Measurements from ENCODE around the gene UCN3. TPM values are rescaled to one million over a fixed set of nuclear protein-coding genes. Genes with fewer than 3 reads are reported as not detected.
"Not testable (repeated sequence)": the region's sequence is repeated elsewhere in the genome, so short reads cannot be mapped to it uniquely, and the experiment has no call there.

The UCN3 gene
- total RNA-seq, 2 experiments from 2014 or later: not detected

GRCh38 chr10:5395168-5395567 is 30.4 kb downstream of the UCN3 start:
- Mint-ChIP-seq H3K36me3 (ENCODE audit: low read depth) (peaks cover 3% of the 10 kb centered on the region), H3K4me1 (ENCODE audit: low read depth) (no peaks in the 10 kb centered on the region), H3K27ac (no peak overlapping the region), H3K27me3 (ENCODE audit: low read depth) (peaks cover 2% of the 10 kb centered on the region), H3K9me3 (peaks cover 16% of the 10 kb centered on the region), H3K4me3 (no peak overlapping the region)
- no peak for DNase-seq
- intact Hi-C loops (cut with micrococcal nuclease): no loop called here
- CTCF ChIA-PET: no interaction called here

DNA sequence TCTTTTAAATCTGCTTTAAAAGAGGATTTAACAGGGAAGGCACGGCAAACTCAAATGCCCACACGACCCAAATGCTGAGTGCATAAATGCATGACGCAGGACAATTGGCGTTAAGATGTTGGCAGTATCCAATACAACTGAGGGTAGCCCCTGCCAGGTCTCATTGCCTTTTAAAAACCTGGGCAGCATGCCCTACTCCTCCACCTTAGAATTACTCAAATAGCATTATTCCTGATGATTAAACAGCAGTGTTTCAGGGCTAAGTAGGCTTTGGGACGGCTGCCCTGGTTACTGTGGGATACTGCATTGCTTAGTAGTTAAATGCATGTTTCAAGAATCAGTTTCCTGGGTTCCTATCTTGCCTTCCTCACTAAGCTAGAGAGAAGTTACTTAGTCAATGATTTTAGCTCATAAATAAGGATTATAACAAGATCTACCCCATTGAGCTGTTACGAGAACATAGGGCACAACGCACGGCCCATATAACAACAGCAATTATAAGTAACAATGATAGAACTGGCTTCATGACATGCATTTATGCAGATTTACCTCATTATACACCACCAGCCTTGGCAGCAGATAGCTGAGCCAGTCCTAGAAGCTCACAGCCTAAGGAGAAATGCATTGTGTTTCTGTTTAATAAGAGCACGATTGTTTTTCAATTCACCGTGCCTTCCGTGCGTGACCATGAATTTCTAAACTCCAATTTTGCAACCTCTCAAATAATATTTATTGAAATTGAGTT is 32.0 kb downstream of the UCN3 start:
- intact Hi-C loops (cut with micrococcal nuclease): no loop called here
- H3K27me3 Mint-ChIP-seq (ENCODE audit: low read depth): peaks cover 2% of the 10 kb centered on the region

DNA sequence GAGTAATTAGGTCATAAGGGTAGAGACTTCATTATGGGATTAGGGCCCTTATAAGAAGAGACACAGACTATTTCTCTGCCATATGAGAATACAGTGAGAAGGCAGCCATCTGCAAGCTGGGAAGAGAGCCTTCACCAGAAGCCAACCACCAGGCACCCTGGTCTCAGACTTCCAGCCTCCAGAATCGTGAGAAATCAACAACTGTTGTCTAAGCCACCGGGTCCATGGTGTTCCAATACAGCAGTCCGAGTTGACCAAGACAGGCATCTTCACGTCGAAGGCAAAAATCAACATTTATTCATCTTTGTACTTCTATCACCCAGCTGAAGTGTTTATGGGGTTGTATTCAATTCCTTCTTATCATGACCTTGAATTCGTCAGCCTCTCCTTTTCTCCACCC is 34.6 kb downstream of the UCN3 start:
- no peaks in the 10 kb centered on the region for H3K4me1 Mint-ChIP-seq (ENCODE audit: low read depth)
- H3K27ac Mint-ChIP-seq: no peak overlapping the region
- CTCF ChIA-PET: interaction anchor here (1.2 kb wide), 1 partner anchor 24 kb away, joined by 3 read pairs; no protein-coding TSS in a partner anchor
- peaks cover 2% of the 10 kb centered on the region for H3K27me3 Mint-ChIP-seq (ENCODE audit: low read depth)
- no peaks in the 10 kb centered on the region for H3K9me3 Mint-ChIP-seq
- H3K4me3 Mint-ChIP-seq: no peak overlapping the region
- no peaks in the 10 kb centered on the region for H3K36me3 Mint-ChIP-seq (ENCODE audit: low read depth)
- intact Hi-C loops (cut with micrococcal nuclease): no loop called here
- DNase-seq: no peak

More for the DNA sequence above, 32.0 kb downstream of the UCN3 start:
- Mint-ChIP-seq H3K36me3 (ENCODE audit: low read depth) (no peaks in the 10 kb centered on the region), H3K9me3 (peaks cover 3% of the 10 kb centered on the region), H3K27ac (no peak overlapping the region), H3K4me1 (ENCODE audit: low read depth) (no peaks in the 10 kb centered on the region), H3K4me3 (no peak overlapping the region)
- no peak for DNase-seq
- CTCF ChIA-PET: interaction anchor here (0.7 to 1.3 kb wide), 2 partner anchors 13 to 37 kb away, joined by 3 to 4 read pairs; no protein-coding TSS in a partner anchor

GRCh38 chr10:5400468-5401240 is 35.9 kb downstream of the UCN3 start:
- no peak overlapping the region for H3K4me3 Mint-ChIP-seq
- intact Hi-C loops (cut with micrococcal nuclease): no loop called here
- CTCF ChIA-PET: interaction anchor here (0.6 to 1.6 kb wide), 4 partner anchors 11 to 222 kb away, joined by 3 to 5 read pairs (median 4); no protein-coding TSS in a partner anchor
- H3K27ac Mint-ChIP-seq: no peak overlapping the region
- H3K36me3 Mint-ChIP-seq (ENCODE audit: low read depth): no peaks in the 10 kb centered on the region
- H3K9me3 Mint-ChIP-seq: no peaks in the 10 kb centered on the region
- H3K27me3 Mint-ChIP-seq (ENCODE audit: low read depth): peaks cover 2% of the 10 kb centered on the region
- DNase-seq: no peak
- H3K4me1 Mint-ChIP-seq (ENCODE audit: low read depth): no peaks in the 10 kb centered on the region

GRCh38 chr10:5402798-5403197 is 38.0 kb downstream of the UCN3 start:
- Mint-ChIP-seq H3K9me3 (no peaks in the 10 kb centered on the region), H3K4me1 (ENCODE audit: low read depth) (no peaks in the 10 kb centered on the region), H3K27me3 (ENCODE audit: low read depth) (no peaks in the 10 kb centered on the region), H3K27ac (no peak overlapping the region), H3K36me3 (ENCODE audit: low read depth) (no peaks in the 10 kb centered on the region), H3K4me3 (no peak overlapping the region)
- CTCF ChIA-PET: no interaction called here
- no peak for DNase-seq
- intact Hi-C loops (cut with micrococcal nuclease): no loop called here

DNA sequence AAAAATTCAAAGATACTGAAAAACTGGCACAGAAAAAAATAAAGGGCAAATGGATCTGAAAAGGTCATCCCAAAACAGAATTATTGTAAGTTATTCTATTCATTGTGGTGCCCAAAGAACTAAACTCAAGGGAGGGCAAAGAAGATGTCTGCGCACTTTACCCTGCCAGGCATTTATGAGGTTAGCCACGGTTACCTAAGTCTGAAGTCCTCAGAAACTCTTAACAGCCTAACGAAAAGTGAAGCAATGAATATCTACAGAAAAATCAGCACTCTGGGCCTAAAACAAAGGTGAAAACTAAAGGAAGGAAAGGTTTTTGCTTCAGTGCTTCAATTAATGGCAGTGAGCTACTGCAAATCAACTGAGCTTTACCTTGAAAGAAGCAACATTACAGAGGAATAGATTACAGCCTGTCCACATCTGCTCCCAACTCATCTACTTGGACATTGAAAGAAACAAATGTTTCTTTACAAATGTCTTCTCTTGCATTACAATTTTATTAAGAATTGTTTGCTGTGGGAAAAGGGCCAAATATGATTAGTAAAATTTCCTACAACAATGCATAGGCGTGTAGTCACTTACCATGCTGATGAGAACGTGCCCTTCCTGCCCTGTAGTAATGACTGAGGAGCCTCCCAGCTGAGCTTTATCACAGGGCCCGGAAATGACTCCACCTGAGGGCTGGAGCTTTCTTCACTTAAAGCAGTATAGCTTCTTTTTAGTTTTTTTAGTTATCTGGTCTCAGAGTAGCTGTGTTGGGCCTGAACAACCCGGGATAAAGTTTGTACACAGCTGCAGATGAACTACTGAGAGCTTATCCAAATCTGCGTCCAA is 39.7 kb downstream of the UCN3 start, which contains the start of gene TUBAL3:
TSS of gene TUBAL3 (minus strand) at position 621 of the 834 bp plus-strand sequence. CDS start at position 585, 36 bp downstream.
- peaks cover 4% of the 10 kb centered on the region for H3K27me3 Mint-ChIP-seq (ENCODE audit: low read depth)
- no peaks in the 10 kb centered on the region for H3K36me3 Mint-ChIP-seq (ENCODE audit: low read depth)
- no peak within 1 kb of the TSS for H3K4me3 Mint-ChIP-seq
- no peak for DNase-seq
- H3K27ac Mint-ChIP-seq: no peak within 1 kb of the TSS
- CTCF ChIA-PET: interaction anchor here (1.0 to 1.4 kb wide), 4 partner anchors 30 to 555 kb away, joined by 3 to 4 read pairs (median 4); no protein-coding TSS in a partner anchor
- H3K4me1 Mint-ChIP-seq (ENCODE audit: low read depth): no peaks in the 10 kb centered on the region
- H3K9me3 Mint-ChIP-seq: no peaks in the 10 kb centered on the region
- intact Hi-C loops (cut with micrococcal nuclease): no loop called here

GRCh38 chr10:5406918-5407317 is 42.2 kb downstream of the UCN3 start:
- CTCF ChIA-PET: no interaction called here
- intact Hi-C loops (cut with micrococcal nuclease): no loop called here

DNA sequence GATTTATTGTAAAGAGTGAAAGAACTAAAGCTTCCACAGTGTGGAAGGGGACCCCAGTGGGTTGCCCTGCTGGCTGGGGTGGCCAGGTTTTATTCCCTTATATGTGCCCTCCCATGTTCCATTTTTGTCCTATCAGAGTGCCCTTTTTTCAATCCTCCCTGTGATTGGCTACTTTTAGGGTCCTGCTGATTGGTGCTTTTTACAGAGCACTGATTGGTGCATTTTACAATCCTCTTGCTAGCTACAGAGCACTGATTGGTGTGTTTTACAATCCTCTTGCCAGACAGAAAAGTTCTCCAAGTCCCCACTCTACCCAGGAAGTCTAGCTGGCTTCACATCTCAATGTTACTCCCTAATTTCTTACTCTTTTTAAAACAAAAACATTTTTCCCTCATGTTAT is 46.0 kb downstream of the UCN3 start:
- H3K27me3 Mint-ChIP-seq (ENCODE audit: low read depth); H3K4me1 Mint-ChIP-seq (ENCODE audit: low read depth); H3K27ac Mint-ChIP-seq; H3K4me3 Mint-ChIP-seq; H3K9me3 Mint-ChIP-seq; DNase-seq; intact Hi-C loops (cut with micrococcal nuclease); H3K36me3 Mint-ChIP-seq (ENCODE audit: low read depth): not testable (repeated sequence)
- CTCF ChIA-PET: interaction anchor here (1.3 kb wide), 1 partner anchor 23 kb away, joined by 3 read pairs; no protein-coding TSS in a partner anchor

More at GRCh38 chr10:5406918-5407317, 42.2 kb downstream of the UCN3 start:
- Mint-ChIP-seq H3K4me3 (no peak overlapping the region), H3K9me3 (no peaks in the 10 kb centered on the region), H3K27me3 (ENCODE audit: low read depth) (peaks cover 9% of the 10 kb centered on the region), H3K27ac (no peak overlapping the region), H3K36me3 (ENCODE audit: low read depth) (no peaks in the 10 kb centered on the region), H3K4me1 (ENCODE audit: low read depth) (no peaks in the 10 kb centered on the region)
- DNase-seq: no peak

GRCh38 chr10:5411941-5412276 is 47.1 kb downstream of the UCN3 start:
- no peak overlapping the region for H3K4me3 Mint-ChIP-seq
- no peaks in the 10 kb centered on the region for H3K36me3 Mint-ChIP-seq (ENCODE audit: low read depth)
- no peaks in the 10 kb centered on the region for H3K9me3 Mint-ChIP-seq
- no peak for DNase-seq
- CTCF ChIA-PET: interaction anchor here (1.3 kb wide), 1 partner anchor 22 kb away, joined by 3 read pairs; no protein-coding TSS in a partner anchor
- H3K4me1 Mint-ChIP-seq (ENCODE audit: low read depth): no peaks in the 10 kb centered on the region
- H3K27ac Mint-ChIP-seq: no peak overlapping the region
- H3K27me3 Mint-ChIP-seq (ENCODE audit: low read depth): peaks cover 9% of the 10 kb centered on the region
- intact Hi-C loops (cut with micrococcal nuclease): no loop called here

DNA sequence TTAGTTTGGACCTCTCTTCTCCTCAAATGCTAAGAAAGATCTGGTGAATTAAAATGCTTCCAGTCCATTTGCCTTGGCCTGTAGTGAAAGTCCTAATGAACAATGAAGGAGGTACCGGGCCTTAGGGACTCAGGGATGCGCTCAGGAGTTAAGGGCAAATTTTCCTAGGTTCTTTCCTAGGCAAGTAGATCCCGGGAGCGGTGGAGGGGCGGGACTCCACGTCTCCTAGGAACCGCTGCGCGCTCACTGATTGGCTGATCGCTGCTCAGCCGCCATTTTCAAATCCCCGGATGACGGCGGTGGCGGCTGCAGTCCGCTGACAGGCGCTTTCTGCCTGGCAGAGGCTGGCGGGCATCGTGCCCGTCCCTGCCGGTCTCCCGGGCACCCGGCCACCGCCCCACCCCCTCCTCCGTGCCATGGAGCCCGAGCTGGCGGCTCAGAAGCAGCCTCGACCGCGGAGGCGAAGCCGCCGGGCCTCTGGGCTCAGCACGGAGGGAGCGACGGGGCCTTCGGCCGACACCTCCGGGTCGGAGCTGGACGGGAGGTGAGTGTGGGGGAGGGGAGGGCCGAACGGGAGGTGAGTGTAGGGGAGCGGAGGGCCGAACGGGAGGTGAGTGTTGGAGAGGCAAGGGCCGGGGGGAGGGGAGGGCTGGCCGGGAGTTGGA is 47.6 kb downstream of the UCN3 start, which contains the start of gene NET1:
TSS of gene NET1 (plus strand) at position 281 of the 665 bp plus-strand sequence. CDS start at position 417, 136 bp downstream.
- Mint-ChIP-seq H3K9me3 (no peaks in the 10 kb centered on the region), H3K4me1 (ENCODE audit: low read depth) (no peaks in the 10 kb centered on the region), H3K27ac (no peak within 1 kb of the TSS), H3K27me3 (ENCODE audit: low read depth) (peaks cover 9% of the 10 kb centered on the region), H3K4me3 (no peak within 1 kb of the TSS), H3K36me3 (ENCODE audit: low read depth) (no peaks in the 10 kb centered on the region)
- intact Hi-C loops (cut with micrococcal nuclease): no loop called here
- CTCF ChIA-PET: interaction anchor here (1.4 kb wide), 1 partner anchor 21 kb away, joined by 4 read pairs; no protein-coding TSS in a partner anchor
- peak; percentile 83 for DNase-seq

All from activated naive CD4-positive, alpha-beta T cell treated with anti-CD3 and anti-CD28 coated beads for 36 hours (primary cell).